ENCODE data around the gene WNT1.

Gene WNT1

GRCh38 chr12:48965298-48965838 lies 12.8 kb upstream of the WNT1 start:
- peak; percentile 56 for DNase-seq

- DNase-seq = no peak
Measured at GRCh38 chr12:48966177-48966895, 11.8 kb upstream of the WNT1 start.

- DNase-seq = no peak
Measured at GRCh38 chr12:48967991-48968390, 10.1 kb upstream of the WNT1 start.

GRCh38 chr12:48968467-48968866 lies 9.7 kb upstream of the WNT1 start:
- DNase-seq = no peak

- no peak for DNase-seq
Measured at GRCh38 chr12:48969160-48969771, 8.9 kb upstream of the WNT1 start.

- DNase-seq = no peak
Measured at GRCh38 chr12:48969833-48970701, 8.1 kb upstream of the WNT1 start.

GRCh38 chr12:48970702-48971334 lies 7.3 kb upstream of the WNT1 start:
- DNase-seq = no peak

- DNase-seq = peak; percentile 85
Measured at GRCh38 chr12:48972213-48972951, 5.7 kb upstream of the WNT1 start.

- DNase-seq = no peak
Measured at GRCh38 chr12:48972952-48973483, 5.1 kb upstream of the WNT1 start.

- peak; percentile 48 for DNase-seq
Measured at GRCh38 chr12:48973531-48973930, 4.6 kb upstream of the WNT1 start.

- peak; percentile 47 for DNase-seq
Measured at GRCh38 chr12:48973941-48974673, 4.0 kb upstream of the WNT1 start.

- peak; percentile 80 for DNase-seq
Measured at GRCh38 chr12:48977290-48978281, 536 bp upstream of the WNT1 start.

- DNase-seq = no peak
Measured at GRCh38 chr12:48978741-48979601, 849 bp downstream of the WNT1 start.

GRCh38 chr12:48979602-48980388 lies 1.7 kb downstream of the WNT1 start:
- DNase-seq = no peak

GRCh38 chr12:48980389-48980952 lies 2.3 kb downstream of the WNT1 start:
- DNase-seq = no peak

- no peak for DNase-seq
Measured at GRCh38 chr12:48980953-48981756, 3.0 kb downstream of the WNT1 start.

GRCh38 chr12:48981757-48982157 lies 3.6 kb downstream of the WNT1 start:
- DNase-seq = no peak
